ENCODE data around the gene CES1.
"Not testable (repeated sequence)": the region's sequence is repeated elsewhere in the genome, so short reads cannot be mapped to it uniquely, and the experiment has no call there.

Gene CES1

DNA sequence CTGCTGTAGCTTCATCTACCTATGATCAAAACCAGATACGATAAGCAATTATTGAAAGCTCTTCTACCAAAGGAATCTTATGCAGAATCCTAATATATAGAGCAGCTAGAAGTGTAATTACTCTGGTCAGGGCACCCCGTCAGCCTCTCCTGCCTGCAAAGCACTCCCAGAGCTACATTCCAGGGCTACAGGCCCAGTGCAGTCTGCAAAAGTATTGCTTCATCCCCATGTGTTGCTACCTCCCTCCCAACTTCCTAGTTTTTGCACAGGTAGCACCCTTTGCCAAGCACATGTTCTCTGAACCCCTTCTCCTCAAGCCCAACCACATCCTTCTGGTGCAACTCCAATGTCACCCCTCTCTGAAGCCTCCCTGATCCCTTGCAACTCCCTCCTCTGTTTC is 35.2 kb upstream of the CES1 start:
- ATAC-seq: no peak
- TF ChIP-seq ZNF8 (CRISPR knock-in tag; IDR thresholded peaks at IDR 0.05) (no peak), ZNF565 (CRISPR knock-in tag; conservative IDR thresholded peaks at IDR 0.05; ENCODE audit: low read depth) (no peak), CSRNP3 (CRISPR knock-in tag; IDR thresholded peaks at IDR 0.05) (no peak)
- TF ChIP-seq, protein P1, sequence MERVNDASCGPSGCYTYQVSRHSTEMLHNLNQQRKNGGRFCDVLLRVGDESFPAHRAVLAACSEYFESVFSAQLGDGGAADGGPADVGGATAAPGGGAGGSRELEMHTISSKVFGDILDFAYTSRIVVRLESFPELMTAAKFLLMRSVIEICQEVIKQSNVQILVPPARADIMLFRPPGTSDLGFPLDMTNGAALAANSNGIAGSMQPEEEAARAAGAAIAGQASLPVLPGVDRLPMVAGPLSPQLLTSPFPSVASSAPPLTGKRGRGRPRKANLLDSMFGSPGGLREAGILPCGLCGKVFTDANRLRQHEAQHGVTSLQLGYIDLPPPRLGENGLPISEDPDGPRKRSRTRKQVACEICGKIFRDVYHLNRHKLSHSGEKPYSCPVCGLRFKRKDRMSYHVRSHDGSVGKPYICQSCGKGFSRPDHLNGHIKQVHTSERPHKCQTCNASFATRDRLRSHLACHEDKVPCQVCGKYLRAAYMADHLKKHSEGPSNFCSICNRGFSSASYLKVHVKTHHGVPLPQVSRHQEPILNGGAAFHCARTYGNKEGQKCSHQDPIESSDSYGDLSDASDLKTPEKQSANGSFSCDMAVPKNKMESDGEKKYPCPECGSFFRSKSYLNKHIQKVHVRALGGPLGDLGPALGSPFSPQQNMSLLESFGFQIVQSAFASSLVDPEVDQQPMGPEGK (CRISPR knock-in tag; IDR thresholded peaks at IDR 0.05; ENCODE audit: borderline replicate concordance): no peak

DNA sequence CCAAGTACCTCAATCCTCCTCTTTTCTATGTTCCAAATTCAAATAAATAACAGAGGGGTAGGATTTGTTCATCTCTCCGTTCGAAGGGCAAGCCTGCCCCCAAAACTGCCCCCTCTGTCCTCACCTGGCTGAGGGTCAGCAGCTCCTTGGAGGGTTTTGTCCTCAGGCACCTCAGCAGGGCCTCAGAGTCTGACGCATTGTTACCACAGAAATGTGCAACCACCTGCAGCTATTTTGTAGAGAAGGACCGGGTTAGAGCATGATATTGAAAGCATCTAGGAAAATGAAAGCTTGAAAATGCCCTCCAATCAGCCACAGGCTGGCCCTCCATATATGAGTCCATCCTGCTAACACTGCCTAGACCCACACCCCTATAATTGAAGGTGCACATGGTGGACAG is 28.4 kb upstream of the CES1 start:
- ATAC-seq: no peak
- no peak for TF ChIP-seq ZNF8 (CRISPR knock-in tag; IDR thresholded peaks at IDR 0.05)
- no peak for TF ChIP-seq ESRRG (CRISPR knock-in tag; IDR thresholded peaks at IDR 0.05)
- no peak for TF ChIP-seq PPARA (CRISPR knock-in tag; IDR thresholded peaks at IDR 0.05; ENCODE audit: borderline replicate concordance)
- no peak for TF ChIP-seq BACH2 (CRISPR knock-in tag; IDR thresholded peaks at IDR 0.05; ENCODE audit: borderline replicate concordance)
- TF ChIP-seq POU6F1 (CRISPR knock-in tag; IDR thresholded peaks at IDR 0.05; ENCODE audit: borderline replicate concordance, low read depth): no peak
- TF ChIP-seq ZFP30 (CRISPR knock-in tag; IDR thresholded peaks at IDR 0.05): no peak
- no peak for TF ChIP-seq OSR1 (CRISPR knock-in tag; IDR thresholded peaks at IDR 0.05)
- TF ChIP-seq TOX (CRISPR knock-in tag; IDR thresholded peaks at IDR 0.05; ENCODE audit: borderline replicate concordance): no peak

DNA sequence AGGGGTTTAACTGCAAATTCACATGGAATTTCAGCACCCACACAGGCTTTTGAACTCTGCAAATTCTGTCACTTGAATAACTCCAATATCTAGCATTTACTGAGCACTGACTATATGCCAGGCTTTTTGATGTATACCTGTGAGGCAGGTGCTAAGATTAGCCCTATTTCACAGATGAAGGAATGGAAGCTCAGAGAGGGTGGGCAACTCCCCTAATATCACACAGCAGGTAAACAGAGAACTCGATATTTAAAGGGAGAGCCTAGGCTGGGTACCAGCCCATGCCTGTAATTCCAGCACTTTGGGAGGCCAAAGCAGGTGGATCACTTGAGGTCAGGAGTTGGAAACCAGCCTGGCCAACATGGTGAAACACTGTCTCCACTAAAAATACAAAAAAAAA is 24.8 kb upstream of the CES1 start:
- ATAC-seq: not testable (repeated sequence)

DNA sequence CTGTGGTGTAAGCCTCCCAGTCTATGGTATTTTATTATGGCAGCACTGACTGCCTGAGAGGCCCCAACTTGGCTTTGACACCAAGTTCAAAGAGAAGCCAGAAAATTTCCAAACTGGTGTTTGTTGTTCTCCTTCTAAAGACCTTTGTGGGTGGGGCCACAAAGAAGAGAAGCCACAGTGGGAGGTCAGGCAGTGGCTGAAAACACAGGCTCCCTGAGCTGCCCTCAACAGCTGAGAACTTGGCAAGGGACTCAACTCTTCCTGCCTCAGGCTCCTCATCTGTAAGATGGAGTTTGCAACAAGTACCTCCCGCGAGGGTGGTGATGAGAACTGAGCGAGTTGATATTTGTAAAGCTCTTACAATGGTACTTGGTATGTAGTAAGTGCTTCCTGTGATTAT is 24.1 kb upstream of the CES1 start:
- ATAC-seq: no peak
- TF ChIP-seq ZFP3 (CRISPR knock-in tag; IDR thresholded peaks at IDR 0.05): no peak
- no peak for TF ChIP-seq CREB5 (CRISPR knock-in tag; IDR thresholded peaks at IDR 0.05; ENCODE audit: low read depth)
- TF ChIP-seq ZNF565 (CRISPR knock-in tag; conservative IDR thresholded peaks at IDR 0.05; ENCODE audit: low read depth): no peak
- TF ChIP-seq GLIS3 (CRISPR knock-in tag; IDR thresholded peaks at IDR 0.05): no peak
- no peak for TF ChIP-seq TOX (CRISPR knock-in tag; IDR thresholded peaks at IDR 0.05; ENCODE audit: borderline replicate concordance)
- TF ChIP-seq, protein P2, sequence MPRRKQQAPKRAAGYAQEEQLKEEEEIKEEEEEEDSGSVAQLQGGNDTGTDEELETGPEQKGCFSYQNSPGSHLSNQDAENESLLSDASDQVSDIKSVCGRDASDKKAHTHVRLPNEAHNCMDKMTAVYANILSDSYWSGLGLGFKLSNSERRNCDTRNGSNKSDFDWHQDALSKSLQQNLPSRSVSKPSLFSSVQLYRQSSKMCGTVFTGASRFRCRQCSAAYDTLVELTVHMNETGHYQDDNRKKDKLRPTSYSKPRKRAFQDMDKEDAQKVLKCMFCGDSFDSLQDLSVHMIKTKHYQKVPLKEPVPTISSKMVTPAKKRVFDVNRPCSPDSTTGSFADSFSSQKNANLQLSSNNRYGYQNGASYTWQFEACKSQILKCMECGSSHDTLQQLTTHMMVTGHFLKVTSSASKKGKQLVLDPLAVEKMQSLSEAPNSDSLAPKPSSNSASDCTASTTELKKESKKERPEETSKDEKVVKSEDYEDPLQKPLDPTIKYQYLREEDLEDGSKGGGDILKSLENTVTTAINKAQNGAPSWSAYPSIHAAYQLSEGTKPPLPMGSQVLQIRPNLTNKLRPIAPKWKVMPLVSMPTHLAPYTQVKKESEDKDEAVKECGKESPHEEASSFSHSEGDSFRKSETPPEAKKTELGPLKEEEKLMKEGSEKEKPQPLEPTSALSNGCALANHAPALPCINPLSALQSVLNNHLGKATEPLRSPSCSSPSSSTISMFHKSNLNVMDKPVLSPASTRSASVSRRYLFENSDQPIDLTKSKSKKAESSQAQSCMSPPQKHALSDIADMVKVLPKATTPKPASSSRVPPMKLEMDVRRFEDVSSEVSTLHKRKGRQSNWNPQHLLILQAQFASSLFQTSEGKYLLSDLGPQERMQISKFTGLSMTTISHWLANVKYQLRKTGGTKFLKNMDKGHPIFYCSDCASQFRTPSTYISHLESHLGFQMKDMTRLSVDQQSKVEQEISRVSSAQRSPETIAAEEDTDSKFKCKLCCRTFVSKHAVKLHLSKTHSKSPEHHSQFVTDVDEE (CRISPR knock-in tag; IDR thresholded peaks at IDR 0.05): no peak
- TF ChIP-seq ZNF8 (CRISPR knock-in tag; IDR thresholded peaks at IDR 0.05): no peak
- no peak for TF ChIP-seq OSR1 (CRISPR knock-in tag; IDR thresholded peaks at IDR 0.05)
- TF ChIP-seq, protein P1 (CRISPR knock-in tag; IDR thresholded peaks at IDR 0.05; ENCODE audit: borderline replicate concordance): no peak
- no peak for TF ChIP-seq ESRRG (CRISPR knock-in tag; IDR thresholded peaks at IDR 0.05)
- TF ChIP-seq RARB (CRISPR knock-in tag; IDR thresholded peaks at IDR 0.05): no peak
- no peak for TF ChIP-seq ZC3H10 (CRISPR knock-in tag; IDR thresholded peaks at IDR 0.05)
- TF ChIP-seq CSDC2 (CRISPR knock-in tag; IDR thresholded peaks at IDR 0.05): no peak
- TF ChIP-seq ISL1 (CRISPR knock-in tag; IDR thresholded peaks at IDR 0.05): no peak

Measured in SK-N-SH treated with all-trans-retinoic acid at 6 μM for 48 hours (cell line).